Liver (tissue), 3 donors: ENCODE data around the gene B4GALT1.
A peak's percentile ranks its signal among the peaks of the same experiment; 100 is the strongest.

Experiments
- EGR1 ChIP-seq, 2 donors: IDR thresholded peaks; 2 replicates each; pipeline ENCODE4 v1.6.1; 2016 to 2018; ENCODE audit warnings: antibody characterized with exemption in 2 of 2, low read depth in 2 of 2
- GABPA ChIP-seq, 2 donors: IDR thresholded peaks in 1 of 2; conservative IDR thresholded peaks in 1 of 2; 2 replicates each; pipeline ENCODE4 v1.6.1; 2016; ENCODE audit warnings: antibody characterized with exemption in 2 of 2, mild to moderate bottlenecking in 1 of 2, moderate library complexity in 1 of 2
- RAD21 ChIP-seq, 2 donors: IDR thresholded peaks; 2 replicates each; pipeline ENCODE4 v1.6.1; 2016; ENCODE audit warnings: antibody characterized with exemption in 2 of 2, mild to moderate bottlenecking in 2 of 2
- SP1 ChIP-seq: IDR thresholded peaks from 2 replicates; pipeline ENCODE4 v1.6.1; 2018; ENCODE audit warnings: antibody characterized with exemption, mild to moderate bottlenecking
- YY1 ChIP-seq: IDR thresholded peaks from 2 replicates; pipeline ENCODE4 v1.6.1; 2016; ENCODE audit warnings: antibody characterized with exemption, mild to moderate bottlenecking
- TF ChIP-seq, protein P1 (sequence below): fragments of 150-350 bp; IDR thresholded peaks from 2 replicates; pipeline ENCODE4 v1.5.1; 2017; ENCODE audit warnings: improper control_type of control experiment, low read depth, low read length; ENCODE audit not compliant: missing input control
- TF ChIP-seq, protein P2 (sequence below): IDR thresholded peaks from 2 replicates; pipeline ENCODE4 v1.6.1; 2016; ENCODE audit warnings: antibody characterized with exemption, mild to moderate bottlenecking
- TF ChIP-seq, protein P3 (sequence below): IDR thresholded peaks from 2 replicates; pipeline ENCODE4 v1.6.1; 2016; ENCODE audit warnings: antibody characterized with exemption
- TF ChIP-seq, protein P4 (sequence below): IDR thresholded peaks from 2 replicates; pipeline ENCODE4 v1.6.1; 2016; ENCODE audit warnings: antibody characterized with exemption
- donor health status: healthy.
- donor health status: healthy.

DNA sequence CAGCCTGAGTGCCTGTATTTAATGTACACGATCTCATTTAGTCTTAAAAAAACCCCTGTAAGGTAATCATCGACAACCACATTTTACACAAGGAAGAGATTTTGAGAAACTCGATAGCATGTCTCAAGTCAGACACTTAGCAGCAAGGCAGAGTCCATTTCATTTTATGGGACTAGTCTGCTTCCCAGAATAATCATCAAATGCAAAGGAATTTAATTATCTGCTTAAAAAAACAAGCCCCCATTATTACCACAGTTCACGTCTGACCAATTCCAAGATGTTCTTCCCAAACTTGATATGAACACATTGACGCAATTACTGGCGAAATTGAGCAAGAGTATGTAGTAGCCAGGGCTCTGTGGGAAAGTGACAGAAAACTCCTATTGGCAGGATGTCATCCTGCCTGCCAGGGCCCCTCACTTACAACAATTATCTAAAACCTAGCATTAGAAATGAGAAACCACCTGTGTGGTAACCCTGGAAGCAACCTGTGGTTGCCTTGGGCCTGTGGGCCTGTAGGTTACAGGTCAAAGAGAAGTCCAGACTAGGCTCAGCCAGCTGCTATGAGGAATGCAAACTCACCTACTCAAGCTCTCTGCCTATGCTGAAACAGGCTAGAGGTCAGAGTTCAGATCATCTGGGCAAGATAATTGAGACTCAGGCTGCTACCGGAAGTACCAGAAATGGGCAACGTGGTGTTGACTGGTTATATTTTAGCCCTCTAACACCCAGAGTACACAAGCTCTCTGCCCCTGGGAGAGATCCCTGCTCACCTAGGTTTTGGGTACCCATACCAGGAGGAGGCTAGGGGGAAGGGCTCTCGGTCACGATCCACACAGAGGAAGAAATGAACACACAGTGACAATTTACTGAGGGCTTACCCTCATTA, 1.6 kb downstream of the B4GALT1 start:
- TF ChIP-seq, protein P1, sequence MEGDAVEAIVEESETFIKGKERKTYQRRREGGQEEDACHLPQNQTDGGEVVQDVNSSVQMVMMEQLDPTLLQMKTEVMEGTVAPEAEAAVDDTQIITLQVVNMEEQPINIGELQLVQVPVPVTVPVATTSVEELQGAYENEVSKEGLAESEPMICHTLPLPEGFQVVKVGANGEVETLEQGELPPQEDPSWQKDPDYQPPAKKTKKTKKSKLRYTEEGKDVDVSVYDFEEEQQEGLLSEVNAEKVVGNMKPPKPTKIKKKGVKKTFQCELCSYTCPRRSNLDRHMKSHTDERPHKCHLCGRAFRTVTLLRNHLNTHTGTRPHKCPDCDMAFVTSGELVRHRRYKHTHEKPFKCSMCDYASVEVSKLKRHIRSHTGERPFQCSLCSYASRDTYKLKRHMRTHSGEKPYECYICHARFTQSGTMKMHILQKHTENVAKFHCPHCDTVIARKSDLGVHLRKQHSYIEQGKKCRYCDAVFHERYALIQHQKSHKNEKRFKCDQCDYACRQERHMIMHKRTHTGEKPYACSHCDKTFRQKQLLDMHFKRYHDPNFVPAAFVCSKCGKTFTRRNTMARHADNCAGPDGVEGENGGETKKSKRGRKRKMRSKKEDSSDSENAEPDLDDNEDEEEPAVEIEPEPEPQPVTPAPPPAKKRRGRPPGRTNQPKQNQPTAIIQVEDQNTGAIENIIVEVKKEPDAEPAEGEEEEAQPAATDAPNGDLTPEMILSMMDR = no peak
- peak; percentile 64 for TF ChIP-seq YY1
- TF ChIP-seq SP1 = peak; percentile 92
- TF ChIP-seq, protein P2, sequence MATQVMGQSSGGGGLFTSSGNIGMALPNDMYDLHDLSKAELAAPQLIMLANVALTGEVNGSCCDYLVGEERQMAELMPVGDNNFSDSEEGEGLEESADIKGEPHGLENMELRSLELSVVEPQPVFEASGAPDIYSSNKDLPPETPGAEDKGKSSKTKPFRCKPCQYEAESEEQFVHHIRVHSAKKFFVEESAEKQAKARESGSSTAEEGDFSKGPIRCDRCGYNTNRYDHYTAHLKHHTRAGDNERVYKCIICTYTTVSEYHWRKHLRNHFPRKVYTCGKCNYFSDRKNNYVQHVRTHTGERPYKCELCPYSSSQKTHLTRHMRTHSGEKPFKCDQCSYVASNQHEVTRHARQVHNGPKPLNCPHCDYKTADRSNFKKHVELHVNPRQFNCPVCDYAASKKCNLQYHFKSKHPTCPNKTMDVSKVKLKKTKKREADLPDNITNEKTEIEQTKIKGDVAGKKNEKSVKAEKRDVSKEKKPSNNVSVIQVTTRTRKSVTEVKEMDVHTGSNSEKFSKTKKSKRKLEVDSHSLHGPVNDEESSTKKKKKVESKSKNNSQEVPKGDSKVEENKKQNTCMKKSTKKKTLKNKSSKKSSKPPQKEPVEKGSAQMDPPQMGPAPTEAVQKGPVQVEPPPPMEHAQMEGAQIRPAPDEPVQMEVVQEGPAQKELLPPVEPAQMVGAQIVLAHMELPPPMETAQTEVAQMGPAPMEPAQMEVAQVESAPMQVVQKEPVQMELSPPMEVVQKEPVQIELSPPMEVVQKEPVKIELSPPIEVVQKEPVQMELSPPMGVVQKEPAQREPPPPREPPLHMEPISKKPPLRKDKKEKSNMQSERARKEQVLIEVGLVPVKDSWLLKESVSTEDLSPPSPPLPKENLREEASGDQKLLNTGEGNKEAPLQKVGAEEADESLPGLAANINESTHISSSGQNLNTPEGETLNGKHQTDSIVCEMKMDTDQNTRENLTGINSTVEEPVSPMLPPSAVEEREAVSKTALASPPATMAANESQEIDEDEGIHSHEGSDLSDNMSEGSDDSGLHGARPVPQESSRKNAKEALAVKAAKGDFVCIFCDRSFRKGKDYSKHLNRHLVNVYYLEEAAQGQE = peak; percentile 51
- peak; percentile 22 to 73 for TF ChIP-seq GABPA (IDR thresholded peaks at IDR 0.05 in 1 of 2, conservative IDR thresholded peaks at IDR 0.05 in 1 of 2)
- TF ChIP-seq, protein P3, sequence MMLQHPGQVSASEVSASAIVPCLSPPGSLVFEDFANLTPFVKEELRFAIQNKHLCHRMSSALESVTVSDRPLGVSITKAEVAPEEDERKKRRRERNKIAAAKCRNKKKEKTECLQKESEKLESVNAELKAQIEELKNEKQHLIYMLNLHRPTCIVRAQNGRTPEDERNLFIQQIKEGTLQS = peak; percentile 66
- TF ChIP-seq, protein P4, sequence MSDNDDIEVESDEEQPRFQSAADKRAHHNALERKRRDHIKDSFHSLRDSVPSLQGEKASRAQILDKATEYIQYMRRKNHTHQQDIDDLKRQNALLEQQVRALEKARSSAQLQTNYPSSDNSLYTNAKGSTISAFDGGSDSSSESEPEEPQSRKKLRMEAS = peak; percentile 80
- peak in 1 of 2 donors; percentile 78 for TF ChIP-seq EGR1 (IDR thresholded peaks at IDR 0.05; ENCODE audit: low read depth in 2 of 2)
- peak; percentile 1 to 28 for TF ChIP-seq RAD21 (IDR thresholded peaks at IDR 0.05)
